C4-2B (cell line): ENCODE data around the gene PDGFRB.

Source experiments
- ZFX ChIP-seq: fragments of 450-650 bp; IDR thresholded peaks from 2 replicates; pipeline ENCODE4 v1.6.1; 2017
- TF ChIP-seq, protein P1 (sequence below): fragments of 450-650 bp; conservative IDR thresholded peaks from 2 replicates; pipeline ENCODE4 v1.5.1; 2017; ENCODE audit warnings: mild to moderate bottlenecking

DNA sequence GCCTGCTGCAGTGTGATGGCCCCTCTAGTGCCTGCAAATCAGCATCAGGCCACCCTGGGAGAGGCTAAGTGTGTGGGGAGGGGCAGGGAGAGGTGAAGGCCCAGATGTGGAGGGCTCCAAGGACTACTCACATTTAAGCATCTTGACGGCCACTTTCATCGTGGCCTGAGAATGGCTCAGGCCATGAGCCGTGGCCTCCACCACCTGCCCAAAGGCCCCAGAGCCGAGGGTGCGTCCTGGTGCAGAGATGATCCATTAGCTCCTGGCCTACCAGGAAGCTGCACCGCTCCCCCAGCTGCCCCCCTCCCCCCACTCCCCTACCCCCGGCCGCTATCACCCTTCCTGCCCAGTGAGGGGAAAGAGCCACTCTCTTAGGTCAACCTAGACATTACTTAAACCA lies 31.0 kb downstream of the PDGFRB start:
- TF ChIP-seq, protein P1, sequence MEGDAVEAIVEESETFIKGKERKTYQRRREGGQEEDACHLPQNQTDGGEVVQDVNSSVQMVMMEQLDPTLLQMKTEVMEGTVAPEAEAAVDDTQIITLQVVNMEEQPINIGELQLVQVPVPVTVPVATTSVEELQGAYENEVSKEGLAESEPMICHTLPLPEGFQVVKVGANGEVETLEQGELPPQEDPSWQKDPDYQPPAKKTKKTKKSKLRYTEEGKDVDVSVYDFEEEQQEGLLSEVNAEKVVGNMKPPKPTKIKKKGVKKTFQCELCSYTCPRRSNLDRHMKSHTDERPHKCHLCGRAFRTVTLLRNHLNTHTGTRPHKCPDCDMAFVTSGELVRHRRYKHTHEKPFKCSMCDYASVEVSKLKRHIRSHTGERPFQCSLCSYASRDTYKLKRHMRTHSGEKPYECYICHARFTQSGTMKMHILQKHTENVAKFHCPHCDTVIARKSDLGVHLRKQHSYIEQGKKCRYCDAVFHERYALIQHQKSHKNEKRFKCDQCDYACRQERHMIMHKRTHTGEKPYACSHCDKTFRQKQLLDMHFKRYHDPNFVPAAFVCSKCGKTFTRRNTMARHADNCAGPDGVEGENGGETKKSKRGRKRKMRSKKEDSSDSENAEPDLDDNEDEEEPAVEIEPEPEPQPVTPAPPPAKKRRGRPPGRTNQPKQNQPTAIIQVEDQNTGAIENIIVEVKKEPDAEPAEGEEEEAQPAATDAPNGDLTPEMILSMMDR: no peak
- no peak for TF ChIP-seq ZFX
